GM12878 (cell line): ENCODE data around the gene ZBTB16. TPM values are rescaled to one million over a fixed set of nuclear protein-coding genes. Genes with fewer than 3 reads are reported as not detected.

Experiments
- ATAC-seq: fragments of 200-7000 bp; cut with Tn5 transposase; 3 replicates; pipeline ENCODE4 v1.9.1; 2020; ENCODE audit warnings: mild to moderate bottlenecking, moderate library complexity
- BruUV-seq: library from RNA; stranded (reverse); fragments of 400-500 nt; replicated peaks from 2 replicates; lab custom pipeline; 2021; lab: Mats Ljungman, UMichigan
- CTCF ChIA-PET: fragments of 300-600 bp; sonication (Branson Sonifier 250); formaldehyde crosslinking; extraction: SDS; loops from one replicate; lab custom pipeline; 2021; ENCODE audit warnings: inconsistent platforms; lab: Yijun Ruan, JAX
- POLR2A ChIA-PET: fragments of 350-600 bp; formaldehyde crosslinking; extraction: SDS; loops from one replicate; lab custom pipeline; 2021; ENCODE audit warnings: inconsistent platforms; lab: Charles Lee
- RAD21 ChIA-PET: fragments of 300-600 bp; sonication (Branson Sonifier 250); formaldehyde crosslinking; loops from one replicate; lab custom pipeline; 2023; ENCODE audit warnings: antibody characterized with exemption; ENCODE audit not compliant: unreplicated experiment; lab: Charles Lee
- SMC1A ChIA-PET: fragments of 300-600 bp; sonication (Branson Sonifier 250); formaldehyde crosslinking; loops from one replicate; lab custom pipeline; 2023; ENCODE audit not compliant: unreplicated experiment, uncharacterized antibody; lab: Charles Lee
- DNase-seq: peaks from one replicate; pipeline ENCODE4 v3.0.0-alpha.2; 2011; ENCODE audit warnings: low read depth, low spot score
- FAIRE-seq: peaks from 3 replicates; lab custom pipeline; 2011; peaks lifted over from hg19 to GRCh38; lab: Jason Lieb, UNC
- H2AFZ ChIP-seq: 2 replicates; pipeline ENCODE4 v1.6.0; 2011; ENCODE audit warnings: low read depth, low read length, control low read depth; ENCODE audit not compliant: control insufficient read depth
- H3K27ac ChIP-seq: 2 replicates; pipeline ENCODE4 v1.5.1; 2011; ENCODE audit warnings: control low read depth; ENCODE audit not compliant: control insufficient read depth, insufficient read depth
- H3K27me3 ChIP-seq, 2 experiments: replicated peaks in 1 of 2; 2 replicates each; pipeline versions ENCODE4 v1.6.0 to v1.6.1; 2011; ENCODE audit warnings: low read length in 1 of 2; ENCODE audit not compliant: control insufficient read depth in 2 of 2, insufficient read depth in 2 of 2
- H3K36me3 ChIP-seq, 2 experiments: 2 replicates each; pipeline ENCODE4 v1.5.1; 2011; ENCODE audit warnings: low read length in 1 of 2; ENCODE audit not compliant: control insufficient read depth in 2 of 2, insufficient read depth in 2 of 2
- H3K4me1 ChIP-seq: 2 replicates; pipeline ENCODE4 v1.6.1; 2011; ENCODE audit warnings: mild to moderate bottlenecking, low read length, moderate library complexity, mixed read lengths; ENCODE audit not compliant: control insufficient read depth, insufficient read depth
- H3K4me2 ChIP-seq: 2 replicates; pipeline ENCODE4 v1.6.0; 2011; ENCODE audit warnings: control low read depth; ENCODE audit not compliant: control insufficient read depth, insufficient read depth
- H3K4me3 ChIP-seq: fragments of 200-600 bp; sonication (generic); 2 replicates; pipeline ENCODE4 v1.5.1; 2016
- H3K79me2 ChIP-seq: 2 replicates; pipeline ENCODE4 v1.6.0; 2011; ENCODE audit warnings: low read length; ENCODE audit not compliant: control insufficient read depth, insufficient read depth
- H3K9ac ChIP-seq: 2 replicates; pipeline ENCODE4 v1.8.0; 2011; ENCODE audit warnings: low read length, control low read depth, mixed read lengths; ENCODE audit not compliant: control insufficient read depth, insufficient read depth
- H3K9me3 ChIP-seq: replicated peaks from 3 replicates; pipeline ENCODE4 v1.5.1; 2011; ENCODE audit warnings: mild to moderate bottlenecking, low read length; ENCODE audit not compliant: control insufficient read depth, insufficient read depth
- H4K20me1 ChIP-seq: 2 replicates; pipeline ENCODE4 v1.6.0; 2011; ENCODE audit not compliant: control insufficient read depth, insufficient read depth
- BCL3 ChIP-seq: IDR thresholded peaks from 2 replicates; pipeline ENCODE4 v1.6.1; 2011; ENCODE audit warnings: borderline replicate concordance, low read depth, mild to moderate bottlenecking, moderate library complexity, low read length; ENCODE audit not compliant: insufficient read depth, poor library complexity, severe bottlenecking
- BHLHE40 ChIP-seq, 2 experiments: fragments of 450-650 bp in 1 of 2; IDR thresholded peaks; 2 replicates each; pipeline ENCODE4 v1.6.1; 2011 to 2017; ENCODE audit warnings: low read depth in 2 of 2, borderline replicate concordance in 1 of 2, improper control_type of control experiment in 1 of 2, low read length in 1 of 2, mild to moderate bottlenecking in 1 of 2
- CHD1 ChIP-seq: IDR thresholded peaks from 2 replicates; pipeline ENCODE4 v1.6.1; 2012; ENCODE audit warnings: low read depth, low read length, improper control_type of control experiment
- IKZF1 ChIP-seq: fragments of 450-650 bp; conservative IDR thresholded peaks from 2 replicates; pipeline ENCODE4 v1.6.1; 2017; ENCODE audit warnings: antibody characterized with exemption, mild to moderate bottlenecking
- MTA2 ChIP-seq: fragments of 450-650 bp; IDR thresholded peaks from 2 replicates; pipeline ENCODE4 v1.6.1; 2016; ENCODE audit warnings: low read depth, mild to moderate bottlenecking, moderate library complexity
- NFYA ChIP-seq: IDR thresholded peaks from 2 replicates; pipeline ENCODE4 v1.6.1; 2011; ENCODE audit warnings: low read depth, mild to moderate bottlenecking, low read length, improper control_type of control experiment, borderline replicate concordance
- NR2C2 ChIP-seq: IDR thresholded peaks from 2 replicates; pipeline ENCODE4 v1.6.1; 2011; ENCODE audit warnings: borderline replicate concordance, low read depth; ENCODE audit not compliant: control insufficient read depth, insufficient read length
- NR2F1 ChIP-seq: fragments of 450-650 bp; conservative IDR thresholded peaks from 2 replicates; pipeline ENCODE4 v1.6.1; 2017; ENCODE audit warnings: mild to moderate bottlenecking
- PBX3 ChIP-seq: IDR thresholded peaks from 2 replicates; pipeline ENCODE4 v1.6.1; 2011; ENCODE audit warnings: mild to moderate bottlenecking, low read depth, low read length, moderate library complexity; ENCODE audit not compliant: insufficient replicate concordance
- RAD21 ChIP-seq: IDR thresholded peaks from 2 replicates; pipeline ENCODE4 v1.6.1; 2011; ENCODE audit warnings: mild to moderate bottlenecking, low read depth, low read length, moderate library complexity; ENCODE audit not compliant: insufficient read depth
- SIX5 ChIP-seq: IDR thresholded peaks from 2 replicates; pipeline ENCODE4 v1.6.1; 2011; ENCODE audit warnings: mild to moderate bottlenecking, low read depth, low read length, moderate library complexity; ENCODE audit not compliant: severe bottlenecking
- TBL1XR1 ChIP-seq: IDR thresholded peaks from 2 replicates; pipeline ENCODE4 v1.6.1; 2012; ENCODE audit warnings: low read depth, low read length, improper control_type of control experiment
- USF1 ChIP-seq: IDR thresholded peaks from 2 replicates; pipeline ENCODE4 v1.6.1; 2011; ENCODE audit warnings: borderline replicate concordance, low read depth, mild to moderate bottlenecking, moderate library complexity, mixed read lengths, low read length; ENCODE audit not compliant: insufficient read depth; ENCODE audit errors: extremely low read length
- WRNIP1 ChIP-seq: IDR thresholded peaks from 2 replicates; pipeline ENCODE4 v1.6.1; 2011; ENCODE audit warnings: low read depth, low read length, improper control_type of control experiment, borderline replicate concordance
- ZBTB4 ChIP-seq: fragments of 450-650 bp; formaldehyde crosslinking; IDR thresholded peaks from 2 replicates; pipeline ENCODE4 v1.4.0; 2022; ENCODE audit warnings: mild to moderate bottlenecking, moderate library complexity
- ZNF217 ChIP-seq: fragments of 450-650 bp; IDR thresholded peaks from 2 replicates; pipeline ENCODE4 v1.6.1; 2017; ENCODE audit warnings: antibody characterized with exemption, mild to moderate bottlenecking
- WGBS: methylation state at CpG from one replicate; pipeline ENCODE4 v1.1.6; 2016; ENCODE audit warnings: low lambda C conversion rate; ENCODE audit not compliant: insufficient replicate concordance, insufficient coverage; ENCODE audit errors: missing lambda C conversion rate; 5-methylcytosine and 5-hydroxymethylcytosine counted together
- in situ Hi-C: fragments of 300-500 bp; cut with MboI; formaldehyde crosslinking; loops from 9 replicates; pipeline ENCODE4 v1.14.3; 2018; ENCODE audit warnings: mixed read lengths
- intact Hi-C: fragments of 100-400 bp; cut with micrococcal nuclease; formaldehyde crosslinking; loops from one replicate; pipeline ENCODE4 v1.14.2; 2022; ENCODE audit not compliant: unreplicated experiment
- polyA plus RNA-seq, 11 experiments: library from polyadenylated mRNA; depleted of rRNA in 4 of 11; unstranded in 6 of 11; stranded (reverse) in 5 of 11; fragments of >200 nt; fragmentation: Nextera tagmentation in 4 of 11; fragmentation: Illumina TruSeq in 1 of 11; extraction: Ambion mirVana in 4 of 11; extraction: Trizol in 1 of 11; gene quantifications; 1 replicate in 1 of 11; 2 replicates in 10 of 11; pipeline versions ENCODE4 v1.2.1 to v1.2.3, GENCODE V29; 2011 to 2016; ENCODE audit warnings: inconsistent platforms in 2 of 11, missing spikeins in 2 of 11, low read depth in 1 of 11
- total RNA-seq, 4 experiments: library from RNA; depleted of rRNA in 3 of 4; stranded (reverse); fragments of >200 nt in 3 of 4; fragmentation: Illumina TruSeq in 1 of 4; extraction: Trizol in 1 of 4; gene quantifications; 2 replicates each; pipeline versions ENCODE4 v1.2.1 to v1.2.3, GENCODE V29; 2013 to 2021

ZBTB16 gene
- total and polyA plus RNA-seq, 10 of the 15 experiments (the other 5 are each of a cell fraction or from before 2014, with no cell fraction given): 0.38 TPM; not detected in 9

GRCh38 chr11:114172055-114172861, 112.7 kb downstream of the ZBTB16 start:
- in situ Hi-C loops: no loop called here
- RAD21 ChIA-PET: no interaction called here
- ATAC-seq: no peak
- H3K4me2 ChIP-seq: no peak overlapping the region
- CTCF ChIA-PET: no interaction called here
- peaks cover 0 to 3% of the 10 kb centered on the region in 2 experiments; a peak in 1 of 4 replicates for H3K27me3 ChIP-seq
- no peak overlapping the region for H3K9ac ChIP-seq
- DNase-seq: no peak
- FAIRE-seq: no peak
- no peaks in the 10 kb centered on the region for H4K20me1 ChIP-seq
- no peak overlapping the region for H3K4me3 ChIP-seq
- H3K27ac ChIP-seq: no peak overlapping the region
- intact Hi-C loops: no loop called here
- no peaks in the 10 kb centered on the region for H3K4me1 ChIP-seq
- POLR2A ChIA-PET: no interaction called here
- BruUV-seq: no TSS peak
- SMC1A ChIA-PET: interaction anchor here (0.8 kb wide), 1 partner anchor 56 kb away, joined by 3 read pairs; no protein-coding TSS in a partner anchor
- H3K36me3 ChIP-seq: no peaks in the 10 kb centered on the region
- H2AFZ ChIP-seq: no peak overlapping the region
- H3K9me3 ChIP-seq: no peaks in the 10 kb centered on the region
- H3K79me2 ChIP-seq: no peaks in the 10 kb centered on the region
- WGBS: 12% methylated on average over 14 of the region's 14 CpGs
- TF ChIP-seq BHLHE40 (IDR thresholded peaks at IDR 0.05; ENCODE audit: borderline replicate concordance in 1 of 2, low read depth in 2 of 2, low read length in 1 of 2) (no peak), NR2C2 (no peak), SIX5 (no peak), NFYA (no peak), CHD1 (no peak), MTA2 (no peak), USF1 (no peak), IKZF1 (no peak), ZBTB4 (CRISPR knock-in tag) (no peak), ZNF217 (no peak), WRNIP1 (no peak), NR2F1 (no peak), PBX3 (no peak), TBL1XR1 (no peak), BCL3 (no peak), RAD21 (no peak)
